NCI-H524 (cell line): ENCODE data around the gene TCAP.
"Not testable (repeated sequence)": the region's sequence is repeated elsewhere in the genome, so short reads cannot be mapped to it uniquely, and the experiment has no call there.

ENCODE experiments used
- DNase-seq, 2 experiments: peaks; one replicate each; lab custom pipeline; 2025; lab: John Stamatoyannopoulos, UW

TCAP gene

DNA sequence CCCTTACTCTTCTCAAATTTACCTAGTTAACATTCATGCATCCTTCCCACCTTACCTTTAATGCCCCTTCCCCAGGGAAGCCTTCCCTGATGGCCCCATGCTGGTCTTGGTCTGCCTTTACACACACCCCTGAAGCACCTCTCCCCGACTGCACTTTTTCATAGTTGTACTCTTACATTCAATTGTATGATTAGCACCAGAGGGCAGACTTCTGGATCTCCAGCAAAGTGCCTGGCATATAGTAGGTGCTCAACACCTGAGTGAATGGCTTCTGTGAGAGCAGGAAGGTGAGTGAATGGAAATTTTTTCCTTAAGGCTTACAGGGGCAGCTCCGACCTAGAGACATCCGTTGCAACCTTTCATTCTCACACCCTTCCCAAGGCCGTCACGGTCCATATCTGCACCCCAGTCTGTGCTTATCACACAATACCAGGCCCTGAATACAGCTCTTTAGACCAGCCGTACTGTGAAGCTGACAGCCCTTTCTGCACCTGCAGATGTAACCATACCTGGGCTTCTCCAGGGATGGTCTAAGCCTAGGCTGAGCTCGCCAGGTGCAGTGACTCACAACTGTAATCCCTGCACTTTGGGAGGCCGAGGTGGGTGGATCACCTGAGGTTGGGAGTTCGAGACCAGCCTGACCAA, 18.3 kb downstream of the TCAP start:
- DNase-seq: no peak

DNA sequence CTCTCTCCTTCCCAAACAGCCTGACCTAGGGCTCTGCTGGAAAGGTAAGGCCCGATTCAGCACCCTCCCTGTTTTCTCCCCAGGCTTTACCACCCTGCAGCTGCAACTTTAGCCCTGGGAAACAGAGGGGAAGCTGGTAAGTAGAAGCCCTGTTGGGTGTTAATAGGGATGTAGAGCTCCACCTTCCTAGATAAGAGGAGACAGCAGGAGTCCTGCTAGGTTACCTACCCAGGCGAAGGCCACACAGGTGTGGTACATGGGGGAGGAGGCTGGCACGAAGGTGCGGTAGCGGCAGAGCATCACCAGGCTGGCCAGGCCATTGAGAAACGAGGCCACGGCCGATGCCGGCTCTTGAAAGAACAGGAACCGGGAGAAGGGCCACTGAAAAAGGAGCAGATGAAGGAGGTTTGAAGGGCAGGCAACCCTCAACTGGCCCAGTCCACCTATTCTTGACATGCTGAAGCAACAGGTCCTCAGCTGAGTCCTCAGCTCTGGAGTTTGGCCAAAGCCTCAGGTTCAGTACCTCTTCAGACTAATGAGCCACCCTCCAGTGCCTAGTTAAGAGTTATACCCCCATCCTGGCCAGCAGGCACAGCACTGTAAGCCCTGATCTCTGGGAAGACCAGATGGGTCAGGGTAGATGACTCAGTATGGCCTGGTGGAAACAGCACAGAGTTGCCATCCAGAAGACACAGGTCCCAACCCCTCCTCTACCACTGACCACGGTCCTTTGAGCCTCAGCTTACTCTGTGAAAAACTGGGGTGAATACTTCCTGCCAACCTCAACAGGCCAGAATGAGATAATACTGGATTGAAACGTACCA, 19.4 kb downstream of the TCAP start:
- DNase-seq: no peak

DNA sequence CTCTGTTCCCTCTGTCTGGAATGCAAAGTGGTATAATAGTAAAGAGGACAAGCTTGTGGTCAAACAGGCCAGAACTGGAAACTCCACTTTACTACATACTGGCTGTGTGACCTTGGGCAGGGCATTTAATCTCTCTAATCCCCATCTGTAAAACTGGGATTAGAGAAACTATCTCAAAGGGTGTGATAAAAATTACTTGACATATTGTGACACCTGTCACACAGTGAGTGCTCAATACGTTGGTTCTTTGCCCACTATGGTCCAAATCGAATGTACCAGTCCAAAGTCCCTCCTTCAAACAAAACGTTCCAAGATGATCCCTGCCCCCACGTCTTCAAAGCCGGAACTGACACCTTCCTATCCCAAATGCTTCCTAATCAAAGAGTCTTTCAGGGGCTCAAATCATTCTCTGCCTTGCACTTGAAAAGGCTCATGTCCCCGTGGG, 22.0 kb downstream of the TCAP start:
- peak in 1 of 2 experiments; percentile 40 for DNase-seq

DNA sequence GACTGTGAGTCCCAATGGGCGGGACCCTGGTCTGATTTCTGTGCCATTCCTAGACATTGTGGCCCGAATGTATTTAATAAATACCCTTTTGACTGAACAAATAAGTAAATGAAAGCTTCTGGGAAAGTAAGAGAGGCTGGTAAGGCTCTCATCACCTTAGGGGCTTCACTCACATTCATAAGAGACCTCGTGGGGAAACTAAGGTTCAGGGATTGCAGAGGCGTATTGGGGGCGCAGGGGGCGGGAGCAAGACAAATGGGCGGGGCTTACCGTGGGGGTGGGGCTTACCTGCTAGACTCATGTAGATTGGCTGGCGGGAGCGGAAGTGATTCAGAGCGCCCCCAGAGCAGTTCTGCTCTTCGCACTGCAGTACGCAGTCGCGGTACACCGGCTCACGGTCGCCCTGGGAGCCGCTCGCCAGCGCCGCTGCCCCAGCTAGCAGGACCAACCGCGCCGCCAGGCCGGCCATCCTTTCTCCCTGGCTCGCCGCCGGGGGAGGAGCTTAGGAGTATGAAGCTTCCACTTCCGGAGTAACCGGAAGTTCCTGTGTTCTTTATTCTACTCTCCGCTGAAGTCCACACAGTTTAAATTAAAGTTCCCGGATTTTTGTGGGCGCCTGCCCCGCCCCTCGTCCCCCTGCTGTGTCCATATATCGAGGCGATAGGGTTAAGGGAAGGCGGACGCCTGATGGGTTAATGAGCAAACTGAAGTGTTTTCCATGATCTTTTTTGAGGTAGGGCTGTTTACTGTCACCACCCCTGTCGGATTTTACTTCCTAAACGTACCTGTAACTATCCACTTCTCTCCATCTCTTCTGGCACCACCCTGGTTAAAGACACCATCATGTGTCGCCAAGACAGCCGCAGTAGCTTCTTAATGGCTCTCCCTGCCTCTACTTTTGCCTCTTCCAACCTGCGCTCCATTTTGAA, 22.7 kb downstream of the TCAP start, which contains the start of gene PGAP3:
TSS of gene PGAP3 (minus strand) at position 512 of the 929 bp plus-strand sequence. CDS start at position 469, 43 bp downstream.
- DNase-seq: peak; percentile 95 to 96

DNA sequence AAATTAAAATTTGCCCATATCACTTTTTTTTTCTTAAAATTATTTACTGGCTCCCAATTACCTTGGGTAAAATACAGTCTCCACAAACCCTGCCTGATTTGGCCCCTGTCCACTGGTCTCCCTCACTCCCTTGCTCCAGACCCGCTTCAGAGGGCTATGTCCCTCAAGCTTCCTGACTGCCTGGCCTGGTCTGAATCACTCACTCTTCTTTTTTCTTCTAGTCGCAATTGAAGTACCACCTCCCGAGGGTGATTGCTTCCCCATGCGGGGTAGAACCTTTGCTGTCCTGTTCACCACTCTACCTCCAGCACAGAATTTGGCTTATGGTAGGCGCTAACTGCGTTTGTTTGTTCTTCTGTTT, 23.3 kb downstream of the TCAP start:
- DNase-seq: no peak

DNA sequence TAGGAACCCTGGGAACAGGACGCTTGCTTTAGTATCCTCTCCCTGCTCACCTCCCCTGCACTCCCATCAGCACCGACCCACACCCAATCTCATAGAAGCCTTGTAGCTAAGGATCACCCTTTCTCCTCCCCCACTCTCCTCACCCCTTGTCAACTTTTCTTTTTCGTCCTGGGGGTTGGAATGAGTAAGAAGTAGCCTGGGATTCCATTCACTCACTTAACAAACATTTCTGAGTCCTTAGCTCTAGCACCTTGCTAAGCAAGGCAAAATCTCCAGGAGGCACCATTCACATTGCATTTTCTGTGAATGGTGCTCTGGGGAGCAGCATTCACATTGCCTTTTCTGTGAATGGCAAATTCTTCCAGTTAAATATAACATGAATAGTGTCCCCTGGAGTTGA, 23.8 kb downstream of the TCAP start:
- DNase-seq: no peak

DNA sequence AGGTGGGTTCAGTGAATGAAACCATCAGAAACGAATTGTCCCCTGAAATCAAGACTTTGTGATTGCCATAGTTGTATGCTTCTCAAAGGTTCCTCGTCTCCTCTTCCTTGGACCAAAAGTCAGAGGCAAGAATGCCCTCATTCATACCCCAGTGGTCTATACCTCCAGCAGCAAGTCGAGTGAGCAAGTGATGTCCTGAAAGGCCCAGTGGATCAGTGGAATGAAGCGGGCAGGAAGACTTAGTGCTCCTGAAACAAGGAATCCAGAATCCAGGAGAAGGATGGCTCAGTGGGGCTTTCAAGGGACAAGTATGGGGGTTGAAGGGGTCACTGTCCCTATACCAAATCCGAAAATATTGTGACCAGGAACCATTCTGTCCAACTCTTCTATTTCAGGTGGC, 29.4 kb downstream of the TCAP start:
- no peak for DNase-seq

DNA sequence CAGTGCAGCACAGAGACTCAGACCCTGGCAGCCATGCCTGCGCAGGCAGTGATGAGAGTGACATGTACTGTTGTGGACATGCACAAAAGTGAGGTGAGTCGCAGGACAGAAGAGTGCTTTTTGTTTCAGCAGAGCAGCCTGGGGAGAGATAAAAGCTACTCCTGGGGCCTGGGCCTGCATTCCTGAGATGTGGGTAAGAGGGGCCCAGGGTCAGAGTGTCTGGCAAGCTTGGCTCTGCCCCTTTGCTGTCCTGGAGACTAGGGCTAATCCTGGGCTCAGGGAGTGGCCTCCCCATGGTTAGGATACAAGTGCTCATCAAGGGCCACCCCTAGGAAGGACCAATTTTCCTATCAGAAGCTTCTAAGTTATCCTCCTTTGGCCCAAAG, 29.9 kb downstream of the TCAP start:
- no peak for DNase-seq

DNA sequence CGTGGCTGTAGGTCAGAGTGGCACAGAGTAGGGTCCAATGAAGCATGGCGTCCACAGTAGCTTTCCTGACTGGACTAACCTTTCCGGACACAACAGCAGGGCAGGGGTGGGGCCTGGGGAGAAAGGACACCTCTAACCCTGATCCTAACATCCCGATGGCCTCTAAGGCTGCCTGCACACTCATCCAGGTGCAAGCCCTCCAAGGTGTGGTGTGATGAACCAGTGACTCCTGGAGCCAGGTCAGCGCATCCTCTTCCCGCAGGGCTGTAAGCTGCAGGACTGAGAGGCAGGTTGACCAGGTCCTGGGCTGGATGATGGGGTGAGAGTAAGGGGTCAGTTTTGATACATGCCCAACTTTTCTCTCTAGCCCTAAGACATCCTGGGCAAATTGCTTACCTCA, 31.6 kb downstream of the TCAP start:
- no peak for DNase-seq

DNA sequence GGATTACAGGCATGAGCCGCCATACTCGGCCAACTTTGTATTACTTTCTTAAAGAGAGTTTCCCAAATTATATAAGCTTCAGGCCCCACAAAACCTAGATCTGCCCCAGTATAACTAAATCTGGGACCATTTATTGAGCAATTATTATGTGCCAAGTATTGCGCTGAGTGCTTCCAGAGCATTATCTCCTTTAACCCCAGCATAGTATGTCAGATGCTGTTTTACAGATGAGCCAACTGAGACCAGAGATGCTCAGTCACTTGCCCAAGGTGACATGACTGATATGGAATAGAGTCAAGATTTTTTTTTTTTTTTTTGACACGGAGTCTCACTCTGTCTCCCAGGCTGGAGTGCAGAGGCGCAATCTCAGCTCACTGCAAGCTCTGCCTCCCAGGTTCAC, 32.8 kb downstream of the TCAP start:
- DNase-seq: no peak

DNA sequence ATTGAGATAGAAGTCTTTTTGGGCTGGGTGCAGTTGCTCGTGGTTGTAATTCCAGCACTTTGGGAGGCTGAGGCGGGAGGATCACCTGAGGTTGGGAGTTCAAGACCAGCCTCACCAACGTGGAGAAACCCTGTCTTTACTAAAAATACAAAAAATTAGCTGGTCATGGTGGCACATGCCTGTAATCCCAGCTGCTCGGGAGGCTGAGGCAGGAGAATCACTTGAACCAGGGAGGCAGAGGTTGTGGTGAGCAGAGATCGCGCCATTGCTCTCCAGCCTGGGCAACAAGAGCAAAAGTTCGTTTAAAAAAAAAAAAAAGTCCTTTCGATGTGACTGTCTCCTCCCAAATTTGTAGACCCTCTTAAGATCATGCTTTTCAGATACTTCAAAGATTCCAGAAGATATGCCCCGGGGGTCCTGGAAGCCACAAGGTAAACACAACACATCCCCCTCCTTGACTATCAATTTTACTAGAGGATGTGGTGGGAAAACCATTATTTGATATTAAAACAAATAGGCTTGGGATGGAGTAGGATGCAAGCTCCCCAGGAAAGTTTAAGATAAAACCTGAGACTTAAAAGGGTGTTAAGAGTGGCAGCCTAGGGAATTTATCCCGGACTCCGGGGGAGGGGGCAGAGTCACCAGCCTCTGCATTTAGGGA, 34.1 kb downstream of the TCAP start:
- DNase-seq: not testable (repeated sequence)

DNA sequence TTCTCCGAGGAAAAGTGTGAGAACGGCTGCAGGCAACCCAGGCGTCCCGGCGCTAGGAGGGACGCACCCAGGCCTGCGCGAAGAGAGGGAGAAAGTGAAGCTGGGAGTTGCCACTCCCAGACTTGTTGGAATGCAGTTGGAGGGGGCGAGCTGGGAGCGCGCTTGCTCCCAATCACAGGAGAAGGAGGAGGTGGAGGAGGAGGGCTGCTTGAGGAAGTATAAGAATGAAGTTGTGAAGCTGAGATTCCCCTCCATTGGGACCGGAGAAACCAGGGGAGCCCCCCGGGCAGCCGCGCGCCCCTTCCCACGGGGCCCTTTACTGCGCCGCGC, 34.6 kb downstream of the TCAP start, which contains the start of gene ERBB2:
TSS of gene ERBB2 (plus strand) at position 247 of the 330 bp plus-strand sequence. CDS start 175 bp downstream, outside the sequence.
- DNase-seq: no peak

DNA sequence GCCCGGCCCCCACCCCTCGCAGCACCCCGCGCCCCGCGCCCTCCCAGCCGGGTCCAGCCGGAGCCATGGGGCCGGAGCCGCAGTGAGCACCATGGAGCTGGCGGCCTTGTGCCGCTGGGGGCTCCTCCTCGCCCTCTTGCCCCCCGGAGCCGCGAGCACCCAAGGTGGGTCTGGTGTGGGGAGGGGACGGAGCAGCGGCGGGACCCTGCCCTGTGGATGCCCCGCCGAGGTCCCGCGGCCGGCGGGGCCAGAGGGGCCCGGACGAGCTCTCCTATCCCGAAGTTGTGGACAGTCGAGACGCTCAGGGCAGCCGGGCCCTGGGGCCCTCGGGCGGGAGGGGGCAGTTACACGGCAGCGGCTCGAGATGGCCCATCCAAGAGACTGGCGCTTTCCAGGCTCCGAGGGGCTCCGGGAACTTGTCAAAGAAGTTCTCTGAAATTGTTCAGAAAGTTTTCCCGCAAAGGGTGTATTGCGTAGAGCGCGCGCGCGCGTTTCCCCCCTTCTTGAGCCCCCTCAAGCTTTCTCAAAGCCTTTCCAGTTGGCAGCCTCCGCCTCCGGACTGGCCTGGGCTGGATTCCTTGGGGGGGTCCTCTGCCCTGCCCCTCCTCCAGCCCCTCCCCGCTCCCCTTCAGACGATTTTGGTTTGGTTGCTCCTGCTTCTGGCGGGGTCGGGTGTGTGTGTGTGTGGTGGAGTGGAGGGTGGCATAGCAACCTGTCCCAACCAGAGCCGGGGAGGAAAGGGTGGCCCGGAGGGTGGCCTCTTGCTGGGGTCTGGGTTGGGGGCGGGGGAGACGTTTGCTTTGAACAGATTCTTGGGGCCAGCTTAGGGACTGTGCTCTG, 35.2 kb downstream of the TCAP start:
- DNase-seq: no peak

DNA sequence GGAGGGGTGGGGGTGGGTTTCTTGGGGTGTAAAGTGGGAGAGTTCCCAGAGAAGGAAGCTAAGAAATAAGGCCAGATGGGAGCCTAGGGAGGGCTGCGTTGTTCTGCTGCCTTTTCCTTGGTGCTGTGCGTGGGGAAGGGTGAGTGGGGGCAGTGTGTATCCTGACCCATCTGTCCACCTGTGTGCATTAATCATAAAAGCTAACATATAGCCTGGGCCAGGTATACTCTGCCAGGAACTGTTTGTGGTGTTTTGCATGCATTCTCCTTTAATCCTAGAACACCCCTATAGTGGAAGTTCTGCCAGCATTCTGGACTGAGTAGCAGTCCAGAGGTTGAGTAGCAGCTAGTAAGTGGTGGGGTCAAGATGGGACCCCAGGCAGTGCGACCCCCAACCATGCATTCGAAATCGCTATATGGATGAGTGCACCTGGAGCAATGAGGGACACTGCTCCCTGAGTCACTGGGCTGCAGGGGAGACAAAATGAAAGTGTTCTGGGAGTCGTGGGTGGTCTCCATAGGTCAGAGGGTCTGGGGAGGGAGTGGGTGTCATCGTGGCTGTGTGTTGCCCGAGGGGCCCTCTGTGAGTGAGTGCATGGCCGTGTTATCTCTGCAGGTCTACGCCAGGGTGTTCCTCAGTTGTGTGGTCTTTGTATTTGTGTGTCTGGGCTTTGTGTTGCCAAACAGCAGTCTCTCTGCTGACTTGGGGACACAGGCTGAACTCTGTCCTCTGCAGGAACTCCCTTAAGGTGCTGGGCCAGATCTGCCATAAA, 36.0 kb downstream of the TCAP start:
- DNase-seq: no peak

DNA sequence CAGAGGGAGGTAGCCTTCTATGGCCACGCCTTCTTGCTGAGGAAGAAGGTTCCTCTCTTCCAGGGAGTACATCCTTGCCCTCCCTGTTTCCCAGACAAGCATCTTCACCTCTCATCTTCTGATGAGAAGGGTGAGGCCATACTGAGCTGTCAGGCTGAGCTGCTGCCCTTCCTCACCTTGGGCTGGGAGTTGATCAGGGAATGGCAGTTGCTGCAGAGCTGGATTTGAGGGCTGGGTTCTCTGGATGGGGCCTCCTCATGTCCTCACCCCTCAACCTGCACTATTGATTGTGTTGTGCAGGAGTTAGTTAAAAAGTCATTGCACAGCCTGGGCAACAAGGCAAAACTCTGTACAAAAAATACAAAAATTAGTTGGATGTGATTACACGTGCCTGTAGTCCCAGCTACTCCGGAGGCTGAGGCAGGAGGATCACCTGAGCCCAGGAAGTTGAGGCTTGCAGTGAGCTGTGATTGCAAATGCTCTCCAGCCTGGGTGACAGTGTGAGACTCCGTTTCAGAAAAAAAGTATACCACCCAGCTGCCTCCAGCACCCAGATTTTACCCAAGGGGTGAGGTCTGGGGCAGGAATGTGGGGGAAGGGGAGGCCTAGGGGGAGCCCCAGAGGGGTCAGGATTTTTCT, 36.8 kb downstream of the TCAP start:
- DNase-seq: no peak

DNA sequence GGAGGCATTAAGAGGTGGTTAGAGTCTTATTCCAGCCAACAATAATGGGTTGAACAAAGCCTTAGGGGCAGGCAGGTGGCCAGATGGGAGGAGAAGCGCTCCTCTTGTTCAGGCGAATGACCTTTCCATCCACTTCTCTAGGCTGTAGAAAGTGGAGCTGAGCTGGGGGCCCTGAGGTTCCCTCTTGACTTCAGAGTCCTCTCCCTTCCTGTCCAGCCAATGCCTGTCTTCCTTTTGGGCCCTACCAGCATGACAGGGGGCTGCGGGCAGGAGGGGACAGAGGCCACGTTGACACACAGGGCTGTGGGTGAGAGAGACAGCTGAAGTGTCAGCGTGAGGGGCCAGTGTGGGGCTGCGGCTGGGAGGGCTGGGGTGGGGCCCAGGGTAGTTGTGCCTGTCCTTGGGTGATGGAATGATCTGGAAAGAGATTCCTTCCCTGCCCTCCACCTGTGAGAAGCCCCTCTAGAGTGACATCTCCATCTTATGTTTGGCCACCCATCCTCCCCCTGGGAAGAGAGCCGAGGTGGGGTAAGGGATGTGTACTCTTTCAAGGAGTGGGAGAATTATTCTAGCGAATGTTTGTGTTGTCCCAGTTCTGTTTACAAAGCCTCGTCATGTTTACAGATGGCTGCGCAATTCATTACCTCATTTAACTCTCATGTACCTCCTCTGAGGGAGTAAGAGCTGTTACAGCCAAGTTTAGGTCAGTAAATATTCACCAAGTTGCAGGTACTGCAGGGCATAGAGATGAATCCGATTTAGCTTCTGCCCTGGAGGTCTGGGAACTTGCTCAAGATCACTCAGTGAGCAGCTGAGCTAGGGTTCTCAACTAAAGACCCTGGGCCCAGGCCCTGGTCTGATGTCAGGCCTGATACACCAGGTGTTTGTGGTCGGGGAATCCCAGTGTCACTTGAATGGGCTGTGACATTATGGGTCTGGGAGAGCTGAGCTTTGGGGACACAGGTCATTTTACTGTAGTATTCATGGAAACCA, 38.0 kb downstream of the TCAP start:
- DNase-seq: no peak

DNA sequence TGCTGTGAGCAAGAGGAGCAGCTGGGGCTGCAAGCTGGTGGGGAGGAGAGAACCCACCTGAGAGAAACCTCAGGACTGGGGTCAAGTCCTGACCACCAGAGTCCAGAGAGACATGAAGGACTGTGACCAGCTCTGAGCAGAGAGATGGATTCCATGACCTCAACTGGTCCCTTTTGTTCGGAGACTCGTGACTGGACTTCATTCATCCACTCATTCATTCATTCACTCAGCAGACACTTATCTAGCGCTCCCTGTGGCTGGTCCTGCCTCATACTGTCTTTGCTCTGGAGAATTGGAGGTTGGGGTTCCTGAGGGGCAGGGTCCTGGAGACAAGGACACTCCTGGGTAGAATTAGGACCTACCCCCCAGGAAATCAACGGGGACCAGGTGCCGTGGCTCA, 38.8 kb downstream of the TCAP start:
- DNase-seq: no peak

DNA sequence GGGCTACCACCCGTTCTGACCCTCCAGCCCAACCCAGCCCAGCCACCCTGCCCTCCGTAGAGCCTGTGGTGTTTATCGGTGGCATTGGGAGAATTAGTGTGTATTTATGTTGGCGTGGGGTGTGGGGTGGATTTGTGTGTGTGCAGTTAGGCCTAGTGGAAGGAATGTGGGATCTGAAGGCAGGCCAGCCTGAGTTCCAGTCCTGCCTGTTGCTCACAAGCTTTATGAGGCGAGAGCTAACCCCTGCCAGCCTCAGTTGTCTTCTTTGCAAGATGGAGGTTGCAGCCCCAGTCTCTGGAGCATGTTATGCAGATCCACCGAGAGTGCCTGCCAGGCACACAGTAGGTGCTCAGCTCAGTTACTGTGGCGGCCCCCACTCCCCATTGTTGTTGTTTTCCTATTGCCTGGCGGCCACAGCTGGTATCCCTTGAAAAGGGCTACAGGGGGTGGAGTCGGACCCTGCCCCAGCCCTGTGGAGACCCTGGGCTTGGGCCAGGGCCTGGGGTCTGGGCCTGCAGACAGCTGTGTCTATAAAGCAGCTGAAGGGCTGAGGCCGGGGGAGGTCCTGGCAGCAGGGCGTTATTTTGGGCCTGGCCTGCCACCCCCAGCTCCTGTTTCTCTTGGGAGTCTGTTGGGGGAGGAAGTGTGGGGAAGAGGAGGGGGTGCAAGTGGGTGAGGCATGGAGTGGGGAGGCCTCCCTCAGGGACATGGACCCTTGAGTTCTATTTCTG, 39.8 kb downstream of the TCAP start:
- DNase-seq: no peak
